ENCODE data around the gene DENND6A.
"Not testable (repeated sequence)": the region's sequence is repeated elsewhere in the genome, so short reads cannot be mapped to it uniquely, and the experiment has no call there.

Gene DENND6A

GRCh38 chr3:57696801-57697321 is 4.0 kb upstream of the DENND6A start:
- DNase-seq (ENCODE audit: extremely low spot score, insufficient read length, low read depth) (no peak), FAIRE-seq (no peak)

- no peak for DNase-seq (ENCODE audit: extremely low spot score, insufficient read length, low read depth)
- FAIRE-seq = no peak
These were observed 1.3 kb upstream of the DENND6A start for GRCh38 chr3:57694146-57694545.

- not testable (repeated sequence) for FAIRE-seq; DNase-seq (ENCODE audit: extremely low spot score, insufficient read length, low read depth)
These were observed 813 bp downstream of the DENND6A start for GRCh38 chr3:57692133-57692395.

GRCh38 chr3:57691411-57692132 is 1.3 kb downstream of the DENND6A start:
- DNase-seq (ENCODE audit: extremely low spot score, insufficient read length, low read depth) = no peak
- no peak for FAIRE-seq

- no peak for DNase-seq (ENCODE audit: extremely low spot score, insufficient read length, low read depth)
- FAIRE-seq = no peak
These were observed 3.4 kb downstream of the DENND6A start for GRCh38 chr3:57689367-57690053.

GRCh38 chr3:57688291-57688690 is 4.6 kb downstream of the DENND6A start:
- FAIRE-seq = no peak
- DNase-seq (ENCODE audit: extremely low spot score, insufficient read length, low read depth) = no peak

GRCh38 chr3:57683286-57683685 is 9.6 kb downstream of the DENND6A start:
- DNase-seq (ENCODE audit: extremely low spot score, insufficient read length, low read depth) (no peak), FAIRE-seq (no peak)

GRCh38 chr3:57682284-57682683 is 10.6 kb downstream of the DENND6A start:
- DNase-seq (ENCODE audit: extremely low spot score, insufficient read length, low read depth) (no peak), FAIRE-seq (no peak)

GRCh38 chr3:57681691-57682090 is 11.2 kb downstream of the DENND6A start:
- DNase-seq (ENCODE audit: extremely low spot score, insufficient read length, low read depth) (no peak), FAIRE-seq (no peak)

- no peak for DNase-seq (ENCODE audit: extremely low spot score, insufficient read length, low read depth)
- FAIRE-seq = no peak
These were observed 12.8 kb downstream of the DENND6A start for GRCh38 chr3:57680046-57680445.

GRCh38 chr3:57675530-57675929 is 17.3 kb downstream of the DENND6A start:
- DNase-seq (ENCODE audit: extremely low spot score, insufficient read length, low read depth) (no peak), FAIRE-seq (peak; percentile 73)

- DNase-seq (ENCODE audit: extremely low spot score, insufficient read length, low read depth) = no peak
- no peak for FAIRE-seq
These were observed 19.7 kb downstream of the DENND6A start for GRCh38 chr3:57673156-57673555.

- FAIRE-seq = no peak
- DNase-seq (ENCODE audit: extremely low spot score, insufficient read length, low read depth) = no peak
These were observed 22.3 kb downstream of the DENND6A start for GRCh38 chr3:57670543-57670942.

GRCh38 chr3:57661404-57661803 is 31.5 kb downstream of the DENND6A start:
- FAIRE-seq (no peak), DNase-seq (ENCODE audit: extremely low spot score, insufficient read length, low read depth) (no peak)

GRCh38 chr3:57659806-57660439 is 33.0 kb downstream of the DENND6A start:
- DNase-seq (ENCODE audit: extremely low spot score, insufficient read length, low read depth) = no peak
- peak; percentile 24 for FAIRE-seq

- no peak for FAIRE-seq
These were observed 33.7 kb downstream of the DENND6A start for GRCh38 chr3:57659004-57659673.

GRCh38 chr3:57658536-57658935 is 34.3 kb downstream of the DENND6A start:
- no peak for FAIRE-seq
- no peak for DNase-seq (ENCODE audit: extremely low spot score, insufficient read length, low read depth)

More at GRCh38 chr3:57659004-57659673, 33.7 kb downstream of the DENND6A start:
- DNase-seq (ENCODE audit: extremely low spot score, insufficient read length, low read depth) = no peak

- FAIRE-seq = no peak
These were observed 37.1 kb downstream of the DENND6A start for GRCh38 chr3:57655727-57656126.

GRCh38 chr3:57654267-57654666 is 38.6 kb downstream of the DENND6A start:
- no peak for DNase-seq (ENCODE audit: extremely low spot score, insufficient read length, low read depth)
- FAIRE-seq = no peak

More at GRCh38 chr3:57655727-57656126, 37.1 kb downstream of the DENND6A start:
- DNase-seq (ENCODE audit: extremely low spot score, insufficient read length, low read depth) = no peak

- no peak for FAIRE-seq
- no peak for DNase-seq (ENCODE audit: extremely low spot score, insufficient read length, low read depth)
These were observed 40.7 kb downstream of the DENND6A start for GRCh38 chr3:57652203-57652602.
